Upper lobe of left lung (tissue), 6 donors: Measurements from ENCODE around the gene CDC42EP1. TPM values are rescaled to one million over a fixed set of nuclear protein-coding genes. Genes with fewer than 3 reads are reported as not detected.
"Not testable (repeated sequence)": the region's sequence is repeated elsewhere in the genome, so short reads cannot be mapped to it uniquely, and the experiment has no call there.

Experiments
- ATAC-seq, 2 donors: fragments of 200-7000 bp; cut with Tn5 transposase; one replicate each; pipeline ENCODE4 v1.9.1; 2022; ENCODE audit warnings: mild to moderate bottlenecking in 2 of 2, moderate library complexity in 2 of 2; ENCODE audit not compliant: low FRiP score in 2 of 2
- DNase-seq, 2 donors: peaks; one replicate each; pipeline ENCODE4 v3.0.0-alpha.2; 2019 to 2020
- H3K27ac ChIP-seq, 4 donors: fragments of 200-600 bp; sonication (generic); one replicate each; pipeline ENCODE4 v1.5.1; 2016 to 2019
- H3K27me3 ChIP-seq, 4 donors: fragments of 200-600 bp; sonication (generic); one replicate each; pipeline ENCODE4 v1.5.1; 2017 to 2019
- H3K36me3 ChIP-seq, 4 donors: fragments of 200-600 bp; sonication (generic); one replicate each; pipeline ENCODE4 v1.5.1; 2016 to 2019
- H3K4me1 ChIP-seq, 4 donors: fragments of 200-600 bp; sonication (generic); one replicate each; pipeline ENCODE4 v1.5.1; 2018 to 2019
- H3K4me3 ChIP-seq, 4 donors: fragments of 200-600 bp; sonication (generic); one replicate each; pipeline ENCODE4 v1.5.1; 2017 to 2019; ENCODE audit warnings: mild to moderate bottlenecking in 2 of 4, moderate library complexity in 1 of 4
- H3K9me3 ChIP-seq, 4 donors: fragments of 200-600 bp; sonication (generic); one replicate each; pipeline ENCODE4 v1.5.1; 2018 to 2019
- EP300 ChIP-seq, 4 donors: sonication (generic); formaldehyde crosslinking; IDR thresholded peaks; one replicate each; pipeline ENCODE4 v1.5.1; 2017; ENCODE audit warnings: antibody characterized with exemption in 4 of 4, control low read depth in 2 of 4
- POLR2A ChIP-seq, 4 donors: fragments of 450-650 bp; IDR thresholded peaks; one replicate each; pipeline ENCODE4 v1.5.1; 2016 to 2017; ENCODE audit warnings: antibody characterized with exemption in 4 of 4, mild to moderate bottlenecking in 2 of 4
- POLR2AphosphoS5 ChIP-seq, 2 donors: sonication (generic); formaldehyde crosslinking; IDR thresholded peaks; one replicate each; pipeline ENCODE4 v1.5.1; 2017; ENCODE audit warnings: antibody characterized with exemption in 2 of 2
- WGBS, 2 donors: methylation state at CpG; one replicate each; pipeline ENCODE4 v1.1.5; 2017 to 2018; 5-methylcytosine and 5-hydroxymethylcytosine counted together
- total RNA-seq, 6 donors: library from RNA; depleted of rRNA in 4 of 6; stranded (reverse); fragments of >200 nt in 4 of 6; gene quantifications; one replicate each; pipeline versions ENCODE4 v1.1.0 to v1.2.1, GENCODE V29; 2016 to 2021
- TF ChIP-seq, protein P1 (sequence below), 6 experiments: fragments of 450-650 bp in 4 of 6; fragments of 200-600 bp in 2 of 6; sonication (generic) in 2 of 6; IDR thresholded peaks; one replicate each; pipeline ENCODE4 v1.5.1; 2016 to 2019; ENCODE audit warnings: antibody characterized with exemption in 6 of 6
- donor health status: DM: no; HTN: no; CAD: no; lungs with moderate emphysema.
- donor health status: DM: no; HTN: yes; CAD: no; lungs with severe emphysema.

The CDC42EP1 gene
- total RNA-seq, 6 donors from 2014 or later, result 38.8 to 81.7 (median 67.5) TPM

DNA sequence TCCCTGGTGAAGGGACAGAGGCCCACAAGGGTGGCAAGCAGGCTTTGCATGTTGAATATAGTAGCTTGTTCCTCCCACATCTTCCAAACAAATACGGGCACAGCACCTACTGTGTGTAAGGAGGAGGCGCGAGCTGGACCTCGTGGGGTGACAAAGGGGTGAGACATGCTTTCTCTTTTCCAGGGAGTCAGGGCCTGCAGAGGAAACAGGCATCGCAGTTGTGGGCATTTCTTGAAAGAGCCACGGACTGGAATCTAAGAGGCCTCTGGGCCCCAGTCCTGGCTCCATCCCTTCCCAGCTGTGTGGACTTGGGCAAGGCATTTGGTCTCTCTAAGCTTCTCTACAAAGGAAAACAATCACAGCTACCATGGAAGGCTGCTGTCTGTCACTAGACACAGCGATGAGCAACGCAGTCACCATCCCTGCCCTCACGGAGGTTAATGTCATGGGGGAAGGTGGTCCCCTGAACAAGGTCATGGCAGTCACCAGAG is 13.0 kb upstream of the CDC42EP1 start:
- DNase-seq (no peak), ATAC-seq (no peak)
- Histone ChIP-seq H3K36me3 (no peaks in the 10 kb centered on the region), H3K9me3 (no peaks in the 10 kb centered on the region), H3K4me1 (peaks cover 59 to 83% (median 70%) of the 10 kb centered on the region in 4 donors), H3K4me3 (no peak overlapping the region), H3K27me3 (no peaks in the 10 kb centered on the region), H3K27ac (peak overlapping the region; percentile 88 to 95 (median 93))
- TF ChIP-seq POLR2A (IDR thresholded peaks at IDR 0.05) (no peak), EP300 (IDR thresholded peaks at IDR 0.05) (no peak), POLR2AphosphoS5 (IDR thresholded peaks at IDR 0.05) (no peak)
- TF ChIP-seq, protein P1, sequence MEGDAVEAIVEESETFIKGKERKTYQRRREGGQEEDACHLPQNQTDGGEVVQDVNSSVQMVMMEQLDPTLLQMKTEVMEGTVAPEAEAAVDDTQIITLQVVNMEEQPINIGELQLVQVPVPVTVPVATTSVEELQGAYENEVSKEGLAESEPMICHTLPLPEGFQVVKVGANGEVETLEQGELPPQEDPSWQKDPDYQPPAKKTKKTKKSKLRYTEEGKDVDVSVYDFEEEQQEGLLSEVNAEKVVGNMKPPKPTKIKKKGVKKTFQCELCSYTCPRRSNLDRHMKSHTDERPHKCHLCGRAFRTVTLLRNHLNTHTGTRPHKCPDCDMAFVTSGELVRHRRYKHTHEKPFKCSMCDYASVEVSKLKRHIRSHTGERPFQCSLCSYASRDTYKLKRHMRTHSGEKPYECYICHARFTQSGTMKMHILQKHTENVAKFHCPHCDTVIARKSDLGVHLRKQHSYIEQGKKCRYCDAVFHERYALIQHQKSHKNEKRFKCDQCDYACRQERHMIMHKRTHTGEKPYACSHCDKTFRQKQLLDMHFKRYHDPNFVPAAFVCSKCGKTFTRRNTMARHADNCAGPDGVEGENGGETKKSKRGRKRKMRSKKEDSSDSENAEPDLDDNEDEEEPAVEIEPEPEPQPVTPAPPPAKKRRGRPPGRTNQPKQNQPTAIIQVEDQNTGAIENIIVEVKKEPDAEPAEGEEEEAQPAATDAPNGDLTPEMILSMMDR (IDR thresholded peaks at IDR 0.05), result no peak
- WGBS, 2 donors, result 38 to 58% methylated on average over 9 of the region's 9 CpGs

DNA sequence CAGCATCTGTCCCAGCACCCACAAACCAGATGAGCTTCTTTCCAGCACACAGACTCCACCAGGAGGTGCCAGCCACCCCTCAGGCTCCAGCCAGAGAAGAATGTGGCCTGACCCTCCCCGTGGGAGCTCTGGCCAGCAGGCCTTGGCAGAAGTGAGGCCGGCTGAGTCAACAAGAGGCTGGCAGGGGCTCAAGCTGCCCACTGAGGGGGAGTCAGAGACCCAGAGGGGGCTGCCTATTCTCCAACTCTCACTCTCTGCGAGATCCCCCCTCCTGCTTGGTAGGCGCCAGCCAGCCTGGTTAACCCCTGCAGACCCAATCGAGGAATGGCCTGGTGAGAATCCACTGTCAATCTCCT is 10.6 kb upstream of the CDC42EP1 start:
- DNase-seq (peak in 1 of 2 donors; percentile 75), ATAC-seq (no peak)
- H3K36me3 ChIP-seq, result no peaks in the 10 kb centered on the region
- no peak for TF ChIP-seq EP300 (IDR thresholded peaks at IDR 0.05)
- TF ChIP-seq, protein P1 (IDR thresholded peaks at IDR 0.05), result peak in 1 of 6 experiments; percentile 39
- no peak overlapping the region for H3K4me3 ChIP-seq
- 25 to 33% methylated on average over 2 to 5 of the region's 5 CpGs for WGBS, 2 donors
- H3K4me1 ChIP-seq, result peaks cover 67 to 84% (median 79%) of the 10 kb centered on the region in 4 donors
- no peaks in the 10 kb centered on the region for H3K9me3 ChIP-seq
- H3K27me3 ChIP-seq, result no peaks in the 10 kb centered on the region
- H3K27ac ChIP-seq, result peak overlapping the region in 3 of 4 donors; percentile 42 to 86 (median 73)

DNA sequence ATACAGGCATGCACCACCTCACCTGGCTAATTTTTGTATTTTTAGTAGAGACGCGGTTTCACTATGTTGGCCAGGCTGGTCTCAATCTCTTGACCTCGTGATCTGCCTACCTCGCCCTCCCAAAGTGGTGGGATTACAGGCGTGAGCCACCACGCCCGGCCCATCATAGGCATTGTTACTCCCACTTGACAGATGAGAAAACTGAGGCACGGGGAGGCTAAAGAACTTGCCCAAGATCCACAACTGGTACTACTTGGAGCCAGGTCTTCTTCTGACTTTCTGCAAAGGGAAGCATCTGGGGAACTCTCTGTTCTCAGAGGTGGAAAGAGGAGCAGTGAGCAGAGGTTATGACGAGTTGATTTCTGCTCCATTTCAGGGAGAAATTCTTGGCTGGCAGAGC is 9.4 kb upstream of the CDC42EP1 start:
- not testable (repeated sequence) for H3K27me3 ChIP-seq, H3K9me3 ChIP-seq, H3K4me3 ChIP-seq, H3K36me3 ChIP-seq, DNase-seq, ATAC-seq
- peak overlapping the region in 3 of 4 donors; percentile 85 to 86 (median 86) for H3K27ac ChIP-seq
- WGBS, 2 donors, result 88 to 89% methylated on average over 9 of the region's 9 CpGs
- peaks cover 54 to 72% (median 68%) of the 10 kb centered on the region in 4 donors for H3K4me1 ChIP-seq

DNA sequence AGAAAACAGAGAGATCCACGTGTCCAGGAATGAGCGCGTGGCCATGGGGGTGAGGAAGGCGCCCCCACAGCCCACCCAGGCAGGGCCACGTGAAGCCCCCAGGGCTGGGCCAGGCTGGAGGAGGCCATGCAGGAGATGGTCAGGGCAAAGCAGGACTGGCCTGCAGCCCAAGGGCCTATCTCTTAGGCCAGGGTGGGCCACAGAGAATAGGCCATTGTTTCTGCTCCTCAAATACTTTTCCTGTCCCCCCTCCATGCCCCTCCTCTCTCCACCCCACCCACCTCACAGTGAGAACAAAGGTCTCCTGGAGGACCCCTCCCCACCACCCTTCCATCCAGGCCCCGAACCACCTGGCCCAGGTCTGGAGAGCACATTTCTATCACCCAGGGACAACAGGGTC is 8.3 kb upstream of the CDC42EP1 start:
- Histone ChIP-seq H3K9me3 (no peaks in the 10 kb centered on the region), H3K4me1 (peaks cover 49 to 67% (median 61%) of the 10 kb centered on the region in 4 donors), H3K27ac (peak overlapping the region; percentile 70 to 86 (median 86)), H3K27me3 (no peaks in the 10 kb centered on the region), H3K4me3 (no peak overlapping the region), H3K36me3 (no peaks in the 10 kb centered on the region)
- TF ChIP-seq POLR2A (IDR thresholded peaks at IDR 0.05) (no peak), POLR2AphosphoS5 (IDR thresholded peaks at IDR 0.05) (no peak), EP300 (IDR thresholded peaks at IDR 0.05) (no peak)
- TF ChIP-seq, protein P1 (IDR thresholded peaks at IDR 0.05), result no peak
- ATAC-seq (no peak), DNase-seq (no peak)
- 69 to 72% methylated on average over 5 to 6 of the region's 6 CpGs for WGBS, 2 donors

DNA sequence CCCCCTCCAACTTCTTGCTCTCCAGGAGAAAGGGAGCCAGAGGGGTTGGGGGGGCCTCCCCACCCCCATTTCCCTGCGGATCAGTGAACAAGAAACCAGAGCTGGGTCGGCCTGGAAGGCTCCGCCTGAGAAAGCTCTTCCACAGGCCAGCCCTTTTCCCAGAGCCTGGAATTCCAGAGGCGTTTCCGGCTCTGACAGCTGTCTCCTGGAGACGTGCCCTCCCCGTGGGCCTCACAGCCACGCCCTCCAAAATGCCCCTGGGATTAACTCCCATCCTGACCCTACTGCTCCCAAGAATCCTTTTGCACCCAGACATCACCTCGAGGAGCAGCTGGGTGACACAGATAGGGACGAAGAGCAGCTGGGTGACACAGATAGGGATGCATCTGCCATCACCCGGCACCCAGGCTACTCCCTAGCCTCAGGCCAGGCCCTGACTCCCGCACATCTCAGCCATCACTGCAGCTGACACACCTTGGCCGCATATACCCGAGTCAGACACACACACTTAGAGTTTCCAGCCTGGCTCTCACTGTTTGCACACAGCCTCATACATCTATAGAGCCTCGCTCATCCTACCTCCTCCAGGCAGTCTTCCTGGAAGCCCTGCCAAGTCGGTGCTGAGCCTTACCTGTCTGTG is 7.6 kb upstream of the CDC42EP1 start:
- WGBS, 2 donors, result 51% methylated on average over 7 to 16 of the region's 16 CpGs
- DNase-seq (no peak), ATAC-seq (no peak)
- Histone ChIP-seq H3K4me1 (peaks cover 49 to 67% (median 59%) of the 10 kb centered on the region in 4 donors), H3K27ac (peak overlapping the region; percentile 70 to 86 (median 86)), H3K36me3 (no peaks in the 10 kb centered on the region), H3K4me3 (no peak overlapping the region), H3K9me3 (no peaks in the 10 kb centered on the region), H3K27me3 (no peaks in the 10 kb centered on the region)
- TF ChIP-seq, protein P1 (IDR thresholded peaks at IDR 0.05), result no peak
- peak; percentile 52 to 63 for TF ChIP-seq POLR2AphosphoS5 (IDR thresholded peaks at IDR 0.05)
